IPS-11a (cell line): ENCODE results near the gene CTSG.
"Not testable (repeated sequence)": the region's sequence is repeated elsewhere in the genome, so short reads cannot be mapped to it uniquely, and the experiment has no call there.

Source experiments
- H3K4me3 ChIP-seq: one replicate; pipeline ENCODE4 v1.5.1; 2013; ENCODE audit warnings: low read depth, low read length, control low read depth

CTSG gene, protein sequence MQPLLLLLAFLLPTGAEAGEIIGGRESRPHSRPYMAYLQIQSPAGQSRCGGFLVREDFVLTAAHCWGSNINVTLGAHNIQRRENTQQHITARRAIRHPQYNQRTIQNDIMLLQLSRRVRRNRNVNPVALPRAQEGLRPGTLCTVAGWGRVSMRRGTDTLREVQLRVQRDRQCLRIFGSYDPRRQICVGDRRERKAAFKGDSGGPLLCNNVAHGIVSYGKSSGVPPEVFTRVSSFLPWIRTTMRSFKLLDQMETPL

DNA sequence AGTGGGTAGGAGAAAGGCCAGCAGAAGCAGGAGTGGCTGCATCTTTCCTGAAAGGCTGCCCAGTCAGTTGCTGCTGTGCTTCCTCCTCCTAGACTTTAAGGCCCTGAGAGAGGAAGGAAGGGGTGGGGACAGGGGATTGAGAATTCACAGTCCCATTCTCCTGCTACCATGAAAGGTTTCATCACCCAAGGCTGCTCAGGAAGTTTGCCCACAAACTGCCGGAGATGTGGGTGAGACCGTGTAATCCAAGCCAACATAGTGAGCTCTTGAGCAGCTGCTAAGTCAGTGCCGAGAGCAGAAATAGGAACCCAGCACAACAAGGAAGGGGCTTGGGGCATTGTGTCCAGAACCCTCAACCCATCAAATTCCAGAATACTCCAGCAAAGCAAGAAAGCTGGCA lies at the start of gene CTSG:
TSS of gene CTSG (minus strand) at position 69 of the 400 bp plus-strand sequence. CDS start at position 42, 27 bp downstream.
- no peak within 1 kb of the TSS for H3K4me3 ChIP-seq

DNA sequence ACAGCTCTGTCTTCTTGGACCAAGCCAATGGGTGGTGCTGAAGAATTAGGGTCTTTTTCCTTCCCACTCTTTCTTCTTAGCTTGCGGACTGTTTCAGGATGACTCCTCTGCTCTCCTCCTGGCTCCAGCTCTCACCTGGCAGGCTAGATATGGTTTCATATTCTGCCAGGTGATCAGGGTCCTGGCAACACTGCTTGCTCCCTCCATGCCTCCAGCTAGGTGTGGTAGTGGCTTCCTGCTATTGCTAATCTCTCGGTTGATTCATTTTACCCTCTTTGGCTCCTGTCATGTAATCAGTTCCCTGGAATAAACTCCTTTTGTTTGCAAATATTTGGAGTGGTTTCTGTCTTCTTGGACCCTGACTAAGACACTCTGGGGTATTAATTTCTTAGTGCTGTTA lies 37.7 kb upstream of the CTSG start:
- H3K4me3 ChIP-seq: no peak overlapping the region

DNA sequence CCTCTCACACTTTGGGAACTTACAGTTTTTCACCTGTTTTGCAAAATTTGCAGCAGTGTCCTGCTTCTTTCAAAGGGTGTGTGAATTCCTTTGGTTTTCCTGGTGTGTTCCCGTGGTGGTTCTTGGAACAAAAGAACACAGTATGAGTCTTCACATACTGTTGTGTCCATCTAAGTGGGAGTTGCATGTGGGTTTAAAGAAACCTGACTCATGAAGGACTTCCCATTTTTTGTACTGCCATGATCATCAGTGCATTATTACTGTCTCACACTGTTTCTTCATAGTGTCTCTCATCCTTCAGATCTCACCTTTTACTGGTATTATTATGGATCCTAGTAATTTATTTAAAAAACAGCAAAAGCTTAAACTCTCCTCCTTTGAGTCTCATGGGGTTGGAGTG lies 37.2 kb upstream of the CTSG start:
- H3K4me3 ChIP-seq: no peak overlapping the region

DNA sequence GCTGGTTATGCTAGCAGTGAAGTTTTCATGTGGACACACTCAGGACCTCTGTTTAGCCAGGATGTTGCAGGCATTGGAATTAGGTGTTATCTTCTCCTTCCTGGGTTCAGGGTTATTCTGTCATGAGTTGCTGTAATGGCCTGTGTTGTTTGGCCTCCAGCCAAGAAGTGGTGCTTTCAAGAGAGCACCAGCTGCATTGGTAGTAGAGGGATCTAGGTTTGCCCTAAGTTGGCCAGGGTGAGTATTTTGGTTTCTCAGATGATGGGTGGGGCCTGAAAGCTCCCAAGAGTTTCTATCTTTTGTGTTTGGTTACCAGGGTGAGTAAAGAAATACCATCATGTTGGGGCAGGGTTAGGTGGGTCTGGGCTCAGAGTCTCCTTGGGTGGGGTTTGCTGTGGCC lies 36.1 kb upstream of the CTSG start:
- H3K4me3 ChIP-seq: no peak overlapping the region

- no peak within 1 kb of the TSS for H3K4me3 ChIP-seq
Measured at GRCh38 chr14:24609655-24610344, 33.8 kb upstream of the CTSG start, which contains the start of gene GZMH. Gene GZMH (minus strand): TSS chr14:24609685. CDS start chr14:24609613, 72 bp downstream.

DNA sequence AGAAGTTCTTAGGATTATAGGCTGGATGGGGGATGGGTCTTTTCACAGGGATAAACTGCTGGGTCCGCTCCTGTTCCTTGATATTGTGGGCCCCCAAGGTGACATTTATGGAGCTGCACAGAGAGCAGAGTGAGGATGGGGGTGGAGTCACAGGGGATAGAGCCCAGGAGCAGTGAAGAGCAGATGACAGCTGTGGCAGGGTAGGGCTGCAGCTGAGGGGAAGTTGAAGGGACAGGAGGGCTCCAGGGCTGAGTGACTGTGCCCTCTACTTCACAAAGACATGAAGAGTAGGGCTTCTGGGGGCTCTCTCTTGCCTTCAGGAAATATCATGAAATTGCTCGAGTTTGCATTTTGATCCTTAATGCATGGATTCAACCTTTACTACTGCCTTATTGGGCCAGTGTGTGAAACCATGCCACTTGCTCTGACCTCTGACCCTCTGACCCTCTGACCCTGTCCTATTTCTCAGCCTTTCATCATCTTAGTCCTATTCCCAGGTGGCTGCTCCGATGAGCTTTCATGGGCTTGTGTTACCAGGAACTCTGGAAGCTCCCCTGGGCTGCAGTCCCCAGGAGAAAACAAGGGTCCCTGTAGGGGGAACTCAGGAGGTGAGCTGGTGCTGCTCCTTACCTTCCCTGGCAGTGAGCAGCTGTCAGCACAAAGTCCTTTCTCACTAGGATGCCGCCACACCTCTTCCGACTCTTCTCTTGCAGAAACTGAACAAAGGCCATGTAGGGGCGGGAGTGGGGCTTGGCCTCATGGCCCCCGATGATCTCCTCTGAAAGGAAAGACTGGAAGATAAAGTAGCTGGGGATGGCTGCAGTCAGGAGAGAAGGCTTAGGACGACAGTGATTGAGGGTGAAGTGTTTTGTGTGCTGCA lies 31.8 kb upstream of the CTSG start:
- no peak overlapping the region for H3K4me3 ChIP-seq

DNA sequence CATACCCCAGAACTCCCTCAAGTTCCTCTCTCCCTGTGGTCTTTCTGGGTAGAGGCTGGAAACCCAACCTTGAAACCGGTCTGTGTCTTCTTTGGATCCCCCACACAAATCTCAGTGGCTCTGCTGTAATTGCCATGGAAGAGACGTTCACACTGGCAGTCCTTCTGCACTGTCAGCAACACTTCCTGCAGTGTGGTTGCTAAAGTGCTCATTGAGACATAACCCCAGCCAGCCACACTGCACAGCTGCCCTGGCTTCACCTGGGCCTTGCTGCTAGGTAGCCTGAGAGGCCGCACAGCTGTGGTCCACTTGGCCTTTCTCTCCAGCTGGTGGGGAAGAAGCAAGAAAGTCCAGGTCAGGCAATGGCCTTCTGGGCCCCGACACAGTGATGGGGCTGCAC lies 31.0 kb upstream of the CTSG start:
- no peak overlapping the region for H3K4me3 ChIP-seq

GRCh38 chr14:24606297-24606696 lies 30.2 kb upstream of the CTSG start:
- no peak overlapping the region for H3K4me3 ChIP-seq

- no peak overlapping the region for H3K4me3 ChIP-seq
Measured at GRCh38 chr14:24605435-24606190, 29.6 kb upstream of the CTSG start.

DNA sequence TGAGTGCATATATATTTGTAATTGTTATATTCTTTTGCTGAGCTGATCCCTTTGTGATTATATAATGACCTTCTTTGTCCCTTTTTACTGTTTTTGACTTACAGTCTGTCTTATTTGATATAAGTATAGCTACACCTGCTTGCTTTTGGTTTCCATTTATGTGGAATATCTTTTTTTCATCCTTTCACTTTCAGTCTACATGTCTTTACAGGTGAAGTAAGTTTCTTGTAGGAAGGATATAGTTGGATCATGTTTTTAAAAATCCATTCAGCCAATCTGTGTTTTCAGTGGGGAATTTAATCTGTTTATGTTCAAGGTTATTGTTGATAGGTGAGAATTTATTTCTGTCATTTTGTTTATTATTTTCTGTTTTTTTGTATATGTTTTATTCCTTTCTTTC lies 21.4 kb upstream of the CTSG start:
- no peak overlapping the region for H3K4me3 ChIP-seq

DNA sequence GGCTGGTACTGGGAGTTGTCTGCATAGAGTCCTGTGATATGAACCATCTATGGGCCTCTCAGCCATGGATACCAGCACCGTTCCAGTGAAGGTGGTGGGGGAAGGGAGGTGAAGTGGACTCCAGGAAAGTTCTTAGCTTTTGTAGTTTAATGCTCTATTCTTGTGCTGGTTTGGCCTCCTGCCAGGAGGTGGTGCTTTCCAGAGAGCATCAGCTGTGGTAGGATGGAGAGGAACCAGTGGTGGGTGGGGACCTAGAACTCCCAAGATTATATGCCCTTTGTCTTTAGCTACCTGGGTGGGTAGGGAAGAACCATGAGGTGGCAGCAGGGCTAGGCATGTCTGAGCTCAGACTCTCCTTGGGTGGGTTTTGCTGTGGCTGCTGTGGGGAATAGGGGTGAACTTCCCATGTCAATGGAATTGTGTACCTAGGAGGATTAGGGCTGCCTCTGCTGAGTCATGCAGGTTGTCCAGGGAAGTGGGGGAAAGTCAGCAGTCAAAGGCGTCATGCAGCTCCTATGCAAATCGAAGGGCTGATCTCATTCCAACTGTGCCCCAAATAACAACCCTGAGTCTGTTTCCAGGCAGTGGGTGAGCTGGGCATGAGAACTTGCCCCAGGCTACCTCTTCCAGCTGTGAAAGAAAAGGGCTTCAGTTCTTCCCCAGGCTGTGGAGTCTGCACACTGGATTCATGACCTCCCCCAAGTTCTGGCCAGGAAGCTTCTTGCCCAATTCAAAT lies 19.2 kb upstream of the CTSG start:
- H3K4me3 ChIP-seq: no peak overlapping the region

- not testable (repeated sequence) for H3K4me3 ChIP-seq
Measured at GRCh38 chr14:24591004-24591403, 15.0 kb upstream of the CTSG start.

- not testable (repeated sequence) for H3K4me3 ChIP-seq
Measured at GRCh38 chr14:24584402-24584801, 8.4 kb upstream of the CTSG start.

- no peak overlapping the region for H3K4me3 ChIP-seq
Measured at GRCh38 chr14:24578558-24578957, 2.5 kb upstream of the CTSG start.

GRCh38 chr14:24576771-24577170 lies 721 bp upstream of the CTSG start:
- H3K4me3 ChIP-seq: no peak overlapping the region

GRCh38 chr14:24574206-24574774 lies 1.8 kb downstream of the CTSG start:
- no peak overlapping the region for H3K4me3 ChIP-seq

- H3K4me3 ChIP-seq: no peak overlapping the region
Measured at GRCh38 chr14:24566318-24566717, 9.7 kb downstream of the CTSG start.

DNA sequence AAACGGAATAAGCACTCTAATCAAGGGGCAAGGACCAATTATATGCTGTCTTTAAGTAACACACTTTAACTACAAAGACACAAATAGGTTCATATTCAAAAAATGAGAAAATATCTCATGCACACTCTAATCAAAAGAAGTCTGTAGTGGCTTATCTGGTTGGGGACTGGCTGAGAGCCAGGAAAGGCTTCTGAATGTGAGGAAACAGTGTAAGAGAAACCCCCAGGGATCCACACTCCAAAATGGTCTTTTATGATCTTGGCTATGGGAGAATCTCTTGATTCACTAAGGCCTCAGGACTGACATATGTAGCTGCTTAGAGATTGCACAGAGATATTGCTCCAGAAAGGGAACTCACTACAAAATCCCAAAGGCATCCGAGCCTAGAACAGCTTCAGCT lies 10.3 kb downstream of the CTSG start:
- no peak overlapping the region for H3K4me3 ChIP-seq

GRCh38 chr14:24563505-24563904 lies 12.5 kb downstream of the CTSG start:
- H3K4me3 ChIP-seq: no peak overlapping the region

DNA sequence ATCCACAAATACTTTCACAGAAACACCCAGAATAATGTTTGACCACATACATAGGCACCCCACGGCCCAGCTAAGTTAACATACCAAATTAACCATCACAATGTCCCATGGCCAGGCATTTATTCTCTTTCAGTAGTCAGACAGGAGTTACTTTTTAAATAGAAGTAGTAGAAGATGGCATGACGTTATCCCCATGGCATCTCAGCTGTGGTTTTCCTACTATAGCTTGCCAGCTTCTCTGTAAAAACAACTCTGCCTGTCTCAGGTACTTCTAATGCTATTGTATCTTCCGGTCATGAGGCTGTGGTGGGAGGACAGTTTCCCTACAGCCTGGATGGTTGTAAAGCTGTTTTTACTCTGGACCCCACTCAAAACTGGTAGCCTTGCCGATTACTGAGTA lies 19.3 kb downstream of the CTSG start:
- H3K4me3 ChIP-seq: no peak overlapping the region
